Activated CD4-positive, alpha-beta T cell treated with anti-CD3 and anti-CD28 coated beads, Interleukin-2, amount 50 U/mL, for 48 hours (primary cell): ENCODE data around the gene NR2F2.

Experiments used
- DNase-seq, 2 experiments: peaks; one replicate each; pipeline ENCODE4 v3.0.0-alpha.2; 2020

The NR2F2 gene

DNA sequence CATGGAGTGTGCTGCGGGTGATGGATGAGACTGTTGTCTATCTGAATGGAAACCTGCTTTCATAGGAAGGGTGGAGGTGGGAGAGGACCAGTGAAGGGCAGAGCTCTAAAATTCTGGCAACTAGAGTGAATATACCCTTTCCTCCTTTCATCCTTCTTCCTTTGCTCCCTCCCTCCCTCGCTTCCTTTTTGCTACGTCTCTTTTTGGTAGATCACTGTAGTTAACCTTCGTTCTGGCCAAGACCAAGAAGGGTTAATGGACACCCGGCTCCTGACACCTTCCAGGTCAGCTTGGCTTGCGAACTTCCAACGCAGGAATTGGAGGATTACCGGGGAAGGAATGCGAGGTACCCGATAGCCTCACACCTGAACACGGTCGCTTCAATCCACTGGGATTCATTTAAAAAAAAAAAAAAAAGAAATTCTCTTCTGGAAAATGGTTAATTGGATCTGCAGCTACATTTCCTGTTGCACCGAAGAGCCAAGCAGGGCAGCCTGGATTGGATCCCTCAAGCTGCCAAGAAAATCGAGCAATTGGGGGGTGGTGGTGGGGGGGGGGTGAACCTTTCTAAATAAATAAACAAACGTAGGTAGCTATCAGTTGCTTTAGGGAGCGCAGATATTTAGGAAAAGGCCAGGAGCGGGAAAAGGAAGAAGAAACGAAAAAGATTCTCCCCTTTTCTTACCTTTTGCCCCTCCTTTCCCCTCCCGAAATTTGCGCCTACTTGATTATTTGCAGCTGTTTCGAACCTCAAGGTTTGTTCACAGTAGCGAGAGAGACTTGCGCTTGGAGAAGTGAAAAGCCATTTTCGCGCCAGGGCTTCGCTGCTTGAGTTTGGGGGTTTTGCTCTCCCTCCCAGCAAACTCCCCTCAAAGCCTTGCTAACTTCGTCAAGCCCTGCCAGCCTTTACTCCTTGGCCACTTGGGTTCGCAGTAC is 9.5 kb upstream of the NR2F2 start:
- DNase-seq: no peak

- DNase-seq: no peak
Observed at GRCh38 chr15:96321639-96322535, 8.6 kb upstream of the NR2F2 start.

- DNase-seq: no peak
Observed at GRCh38 chr15:96322536-96323318, 7.8 kb upstream of the NR2F2 start.

DNA sequence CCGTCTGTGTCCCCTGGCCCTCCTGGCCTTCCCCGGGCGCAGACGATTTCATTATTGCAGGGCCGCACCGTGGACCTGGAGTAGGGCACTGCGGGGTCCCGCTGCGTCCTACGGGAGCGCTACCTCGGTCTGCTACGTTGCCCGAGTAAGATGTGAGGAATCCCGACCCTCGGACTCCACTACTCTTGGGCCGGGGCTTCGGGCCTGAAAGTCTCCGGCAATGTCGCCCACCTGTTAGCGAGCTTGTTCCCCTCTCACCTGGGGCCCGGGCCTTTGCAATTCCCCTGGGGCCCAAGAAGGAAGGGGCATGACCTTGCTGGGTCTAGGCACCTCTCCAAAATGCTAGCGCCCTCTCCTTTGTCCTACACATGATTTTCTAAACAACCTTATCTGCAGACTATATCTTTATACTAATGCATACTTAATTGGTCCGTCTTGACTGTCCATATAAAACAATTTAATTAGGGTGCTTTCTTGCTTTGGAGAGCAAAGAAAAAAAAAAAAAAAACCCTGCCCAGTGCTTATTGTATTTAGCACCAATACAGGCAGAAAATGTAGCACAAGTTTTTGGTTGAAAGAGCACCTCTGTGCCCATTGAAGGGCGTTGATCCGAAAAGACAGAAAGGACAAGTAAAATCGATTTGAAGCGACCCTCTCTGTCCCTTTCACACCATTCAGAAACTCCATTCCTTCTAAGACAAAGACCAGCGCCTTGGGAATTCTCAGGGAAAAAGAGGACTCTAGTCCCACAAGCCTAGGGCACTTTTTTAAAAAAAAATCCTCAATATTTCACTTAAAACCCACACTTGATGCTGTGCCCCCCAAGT is 7.0 kb upstream of the NR2F2 start:
- no peak for DNase-seq

DNA sequence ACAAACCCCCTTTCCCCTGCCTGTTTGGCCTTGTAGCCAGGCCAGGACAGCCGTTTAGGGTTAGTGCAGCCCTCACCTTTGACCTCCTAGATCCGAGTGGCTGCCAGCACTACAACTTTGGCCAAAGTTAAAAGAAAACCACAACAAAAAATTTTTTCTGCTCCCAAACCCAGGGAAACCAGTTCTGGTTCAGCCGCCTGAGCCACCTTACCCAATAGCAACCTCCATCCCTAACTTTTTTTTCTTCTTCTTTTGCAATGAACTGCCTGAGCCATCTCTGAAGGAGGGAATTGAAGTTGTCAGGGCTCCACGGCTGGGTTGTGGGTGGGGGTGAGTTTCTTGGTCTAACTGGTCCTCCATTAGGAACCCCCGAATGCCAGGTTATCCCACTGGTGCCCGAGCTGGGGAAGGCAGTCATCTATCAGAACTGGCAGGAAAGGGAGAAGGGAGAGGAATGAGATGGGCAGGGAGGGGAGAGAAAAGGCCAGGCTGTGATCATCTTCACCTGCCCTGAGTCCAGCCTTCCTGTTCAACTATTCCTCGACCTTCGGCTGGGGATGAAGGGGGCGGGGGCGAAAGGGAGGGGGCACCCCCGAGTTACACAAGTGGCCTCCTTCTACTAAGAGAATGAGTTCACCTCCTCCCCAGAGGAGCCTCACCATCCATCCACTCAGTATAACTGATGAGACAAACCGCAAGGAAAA is 6.2 kb upstream of the NR2F2 start:
- no peak for DNase-seq

DNA sequence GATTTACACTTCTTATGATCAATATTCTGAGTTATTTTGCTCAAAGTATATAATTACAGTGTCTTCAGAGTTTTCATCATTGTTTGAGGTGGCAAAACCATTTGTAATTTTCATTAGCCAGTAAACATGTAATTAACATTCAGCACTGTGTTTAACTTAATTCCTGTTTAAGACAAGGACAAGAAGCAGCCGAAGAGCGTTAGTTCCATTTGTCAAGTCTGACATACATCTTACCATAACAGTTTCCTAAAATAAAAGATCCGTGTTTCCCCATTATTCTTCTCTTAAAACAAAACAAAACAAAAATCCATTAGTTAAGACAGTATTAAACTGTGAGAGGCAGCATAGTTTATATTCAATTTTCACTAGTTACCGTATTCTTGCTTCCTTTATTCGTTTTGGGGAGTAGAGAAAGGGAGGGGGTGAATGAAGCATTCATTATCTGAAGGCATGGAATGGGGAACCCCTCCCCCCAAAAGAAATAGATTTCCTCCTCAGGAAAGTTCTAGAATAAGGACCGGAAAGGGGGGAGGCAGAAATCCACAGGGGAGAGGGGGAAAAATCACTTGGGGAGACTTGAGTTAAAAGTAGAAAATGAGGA is 5.5 kb upstream of the NR2F2 start:
- no peak for DNase-seq

- no peak for DNase-seq
Observed at GRCh38 chr15:96325541-96326327, 4.8 kb upstream of the NR2F2 start.

- no peak for DNase-seq
Observed at GRCh38 chr15:96326328-96327154, 4.0 kb upstream of the NR2F2 start.

DNA sequence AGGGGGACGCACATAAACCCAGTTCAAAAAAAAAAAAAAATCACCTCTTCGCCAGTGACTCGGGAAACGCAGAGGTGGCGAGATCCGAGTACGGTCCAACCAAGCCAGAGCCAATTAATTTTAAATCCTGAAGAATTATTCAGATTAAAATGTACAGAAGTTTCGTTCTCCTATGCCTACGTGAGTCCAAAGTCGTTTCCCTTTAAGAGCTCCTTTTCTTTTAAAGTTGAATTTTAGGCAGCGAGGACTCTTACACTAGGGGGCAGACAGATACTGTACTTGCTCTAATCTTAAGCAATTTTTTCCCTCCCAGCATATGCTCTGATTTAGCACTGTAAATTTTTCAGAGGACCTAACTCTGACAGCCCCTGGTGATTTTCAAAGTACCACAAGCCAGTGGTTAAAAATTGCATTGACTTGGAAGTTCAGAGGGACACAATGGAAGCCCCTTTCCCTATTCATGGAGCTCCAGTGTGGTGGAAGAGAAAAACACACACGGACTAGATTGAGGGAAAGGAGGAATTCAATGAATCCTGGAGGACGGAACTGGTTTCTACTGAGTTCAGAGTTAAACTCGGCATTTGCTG is 3.3 kb upstream of the NR2F2 start:
- no peak for DNase-seq

- DNase-seq: no peak
Observed at GRCh38 chr15:96328181-96328876, 2.2 kb upstream of the NR2F2 start.

DNA sequence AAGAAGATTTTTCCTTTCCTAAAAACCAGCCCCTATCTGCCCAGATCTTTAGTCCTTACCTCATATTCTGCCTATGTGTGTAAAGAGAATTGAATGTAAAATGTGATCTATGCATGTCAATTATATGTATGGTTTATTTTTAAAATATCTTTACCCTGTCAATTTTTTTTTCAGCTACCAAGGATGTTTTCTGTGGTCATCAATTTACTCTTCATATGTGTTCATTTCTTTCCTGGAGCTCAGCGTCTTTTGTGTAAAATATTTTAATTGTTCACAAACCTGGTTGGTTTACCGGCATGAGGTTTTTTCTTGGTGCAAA is 1.7 kb upstream of the NR2F2 start:
- no peak for DNase-seq

DNA sequence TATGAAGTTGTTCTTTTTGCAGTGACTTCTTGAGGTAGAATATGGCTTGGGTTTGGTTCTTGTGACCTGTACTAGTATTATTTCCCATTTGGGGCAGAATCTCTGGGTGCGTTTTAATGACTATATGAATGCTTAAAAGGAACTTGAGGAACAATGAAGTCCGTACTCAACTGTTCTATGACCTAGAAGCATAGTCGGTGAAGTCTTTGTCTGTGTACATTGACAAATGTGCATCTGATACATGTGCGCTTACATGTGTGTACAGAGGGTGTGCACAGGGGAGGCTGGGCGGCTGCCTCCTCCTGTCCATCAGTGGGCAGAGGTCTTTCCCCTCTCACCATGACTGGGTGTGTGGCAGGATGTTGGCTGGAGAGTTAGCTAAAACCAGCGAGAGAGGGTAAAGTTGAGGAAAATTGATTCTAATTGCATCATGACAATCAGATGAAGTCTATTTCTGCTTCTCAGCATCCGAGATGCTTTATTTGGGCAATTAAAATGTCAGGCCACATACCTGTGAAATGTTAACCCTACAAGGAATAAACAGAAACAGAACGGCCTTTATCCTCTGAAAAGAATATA is 1.0 kb upstream of the NR2F2 start:
- DNase-seq: no peak

DNA sequence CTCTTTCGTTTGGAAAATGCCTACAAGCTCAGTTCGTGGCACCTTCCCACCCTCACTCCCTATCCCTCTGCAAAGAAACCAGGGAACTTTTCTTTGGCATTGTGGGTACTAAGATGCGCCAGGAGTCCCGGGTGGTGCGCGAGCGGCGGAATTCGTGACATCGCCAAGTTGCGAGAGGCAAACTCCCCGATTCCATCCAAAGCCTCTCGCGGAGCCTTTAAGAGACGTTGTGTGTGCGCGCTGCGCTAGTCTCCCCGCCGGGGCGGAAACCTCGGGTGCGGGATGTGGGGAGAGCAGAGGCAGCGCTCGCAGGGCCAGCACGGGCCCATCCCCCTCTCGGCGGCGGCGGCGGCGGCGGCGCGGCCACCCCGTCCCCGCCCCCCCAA is 443 bp upstream of the NR2F2 start:
- DNase-seq: no peak

DNA sequence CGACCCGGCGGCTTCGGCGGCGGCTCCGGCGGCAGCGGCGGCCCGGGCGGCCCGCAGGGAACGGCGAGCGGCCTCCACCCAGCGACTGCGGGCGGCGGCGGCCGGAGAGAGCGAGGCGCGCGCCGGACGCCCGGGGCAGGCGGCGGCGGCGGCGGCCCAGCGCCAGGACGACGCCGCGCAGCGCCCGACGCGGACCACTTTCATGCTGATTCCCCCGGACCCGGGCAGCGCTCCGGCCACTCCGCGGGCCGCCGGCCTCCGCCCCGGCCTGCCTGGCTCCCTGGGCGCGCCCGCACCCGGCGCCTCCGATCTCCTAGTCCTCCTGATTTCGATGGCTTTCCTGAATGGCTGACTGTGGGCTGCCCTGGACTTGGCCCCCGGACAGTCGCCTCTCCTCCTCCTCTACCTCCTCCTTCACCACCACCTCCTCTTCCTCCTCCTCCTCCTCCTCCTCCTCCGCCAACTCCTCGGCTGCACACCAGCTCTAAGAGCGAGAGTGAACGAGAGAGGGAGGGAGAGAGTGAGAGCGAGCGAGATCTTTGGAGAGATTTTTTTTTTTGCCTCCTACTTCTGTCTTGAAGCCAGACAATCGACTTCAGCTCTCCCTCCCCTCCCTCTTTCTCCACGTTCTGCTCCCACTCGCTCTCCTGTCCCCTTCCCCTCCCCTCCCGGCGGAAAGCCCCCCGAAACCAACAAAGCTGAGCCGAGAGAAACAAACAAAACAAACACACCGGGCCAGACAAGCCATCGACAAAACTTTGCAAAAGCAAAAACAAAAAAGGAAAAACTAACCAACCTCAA is 844 bp downstream of the NR2F2 start:
- DNase-seq: no peak

DNA sequence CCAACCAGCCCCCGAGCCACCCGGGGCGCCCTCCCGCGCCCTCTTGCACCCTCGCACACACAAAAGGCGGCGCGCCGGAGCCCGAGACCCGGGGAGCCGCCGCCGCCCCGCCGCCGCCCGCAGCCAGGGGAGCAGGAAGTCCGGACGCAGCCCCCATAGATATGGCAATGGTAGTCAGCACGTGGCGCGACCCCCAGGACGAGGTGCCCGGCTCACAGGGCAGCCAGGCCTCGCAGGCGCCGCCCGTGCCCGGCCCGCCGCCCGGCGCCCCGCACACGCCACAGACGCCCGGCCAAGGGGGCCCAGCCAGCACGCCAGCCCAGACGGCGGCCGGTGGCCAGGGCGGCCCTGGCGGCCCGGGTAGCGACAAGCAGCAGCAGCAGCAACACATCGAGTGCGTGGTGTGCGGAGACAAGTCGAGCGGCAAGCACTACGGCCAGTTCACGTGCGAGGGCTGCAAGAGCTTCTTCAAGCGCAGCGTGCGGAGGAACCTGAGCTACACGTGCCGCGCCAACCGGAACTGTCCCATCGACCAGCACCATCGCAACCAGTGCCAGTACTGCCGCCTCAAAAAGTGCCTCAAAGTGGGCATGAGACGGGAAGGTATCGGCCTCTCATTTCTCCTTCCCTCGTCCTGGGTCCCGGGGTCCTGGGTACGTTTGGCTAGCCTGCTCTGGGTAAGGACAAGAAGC is 1.6 kb downstream of the NR2F2 start:
- no peak for DNase-seq

DNA sequence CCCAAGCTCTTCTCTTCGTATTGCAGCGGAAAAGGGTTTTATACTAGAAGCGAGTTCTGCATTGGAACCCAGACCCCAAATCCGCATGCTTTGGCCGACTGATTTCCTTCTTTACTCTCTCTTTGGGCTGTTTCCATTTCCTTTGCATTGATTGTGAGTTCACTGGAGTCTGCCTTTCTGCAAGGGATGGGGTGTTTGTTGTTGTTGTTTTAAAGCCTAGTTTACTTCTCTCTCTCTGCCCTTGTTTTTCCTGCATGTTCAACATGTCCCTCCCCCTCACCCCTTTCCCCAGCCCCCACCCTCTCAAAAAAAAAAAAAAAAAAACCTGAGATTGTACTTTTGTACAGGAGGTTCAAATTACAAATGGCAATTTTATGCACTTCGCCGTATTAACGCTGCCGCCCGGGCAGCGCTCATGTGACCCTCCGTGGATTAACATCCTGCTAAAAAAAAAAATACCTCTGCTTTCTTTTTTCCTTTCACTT is 2.2 kb downstream of the NR2F2 start:
- no peak for DNase-seq
